Right lobe of liver (tissue), 6 donors: ENCODE results near the gene QPCT. TPM values are rescaled to one million over a fixed set of nuclear protein-coding genes. Genes with fewer than 3 reads are reported as not detected.

Experiments used
- ATAC-seq, 4 donors: fragments of 200-7000 bp; cut with Tn5 transposase; one replicate each; pipeline ENCODE4 v1.9.1; 2020; ENCODE audit warnings: mild to moderate bottlenecking in 4 of 4, moderate library complexity in 4 of 4
- DNase-seq, 3 donors: peaks; one replicate each; pipeline ENCODE4 v3.0.0-alpha.2; 2020
- H3K27ac ChIP-seq, 3 donors: fragments of 200-600 bp; one replicate each; pipeline ENCODE4 v1.8.0; 2022
- H3K27me3 ChIP-seq, 2 donors: fragments of 200-600 bp; one replicate each; pipeline ENCODE4 v1.8.0; 2022
- H3K36me3 ChIP-seq, 4 donors: fragments of 200-600 bp; sonication (generic) in 1 of 4; one replicate each; pipeline versions ENCODE4 v1.5.1 to v1.8.0; 2017 to 2022; ENCODE audit warnings: control low read depth in 1 of 4
- H3K4me1 ChIP-seq, 4 donors: fragments of 200-600 bp; sonication (generic) in 1 of 4; one replicate each; pipeline versions ENCODE4 v1.5.1 to v1.8.0; 2017 to 2022; ENCODE audit warnings: control low read depth in 1 of 4
- H3K4me3 ChIP-seq, 3 donors: fragments of 200-600 bp; one replicate each; pipeline ENCODE4 v1.8.0; 2022
- H3K9me3 ChIP-seq, 4 donors: fragments of 200-600 bp; sonication (generic) in 1 of 4; one replicate each; pipeline versions ENCODE4 v1.5.1 to v1.8.0; 2017 to 2022; ENCODE audit warnings: control low read depth in 1 of 4
- POLR2A ChIP-seq: fragments of 450-650 bp; IDR thresholded peaks from one replicate; pipeline ENCODE4 v1.6.1; 2017; ENCODE audit warnings: antibody characterized with exemption, mild to moderate bottlenecking
- WGBS: methylation state at CpG from one replicate; pipeline ENCODE4 v1.1.6; 2018; ENCODE audit warnings: low coverage, low lambda C conversion rate; ENCODE audit not compliant: insufficient coverage; ENCODE audit errors: missing lambda C conversion rate; 5-methylcytosine and 5-hydroxymethylcytosine counted together
- intact Hi-C, 2 donors: fragments of 100-400 bp; cut with DNase I; formaldehyde crosslinking; loops; one replicate each; pipeline versions ENCODE4 v1.11.2 to v1.14.1; 2022
- total RNA-seq, 6 experiments: library from RNA; depleted of rRNA in 2 of 6; stranded (reverse); fragments of >200 nt in 2 of 6; fragmentation: NEBNext Ultra II Directional in 3 of 6; extraction: Animal tissue kit (Norgen Biotek cat#: 25700) in 3 of 6; gene quantifications; one replicate each; pipeline versions ENCODE4 v1.1.0 to v1.2.4, GENCODE V29; 2016 to 2023
- TF ChIP-seq, protein P1 (sequence below), 4 donors: fragments of 200-600 bp in 3 of 4; fragments of 450-650 bp in 1 of 4; IDR thresholded peaks; one replicate each; pipeline versions ENCODE4 v1.5.1 to v1.8.0; 2016 to 2022; ENCODE audit warnings: antibody characterized with exemption in 4 of 4, mild to moderate bottlenecking in 2 of 4
- donor health status: DM: no; HTN: yes; CAD: no.
- donor health status: DM: no; HTN: no; CAD: no.
- donor health status: DM: no; HTN: no; CAD: no.
- donor health status: DM: no; HTN: yes; CAD: no.
- donor health status: DM: no; HTN: yes; CAD: no.

The QPCT gene
- total RNA-seq, 6 experiments from 2014 or later = 0.55 to 1.5 (median 1.1) TPM

DNA sequence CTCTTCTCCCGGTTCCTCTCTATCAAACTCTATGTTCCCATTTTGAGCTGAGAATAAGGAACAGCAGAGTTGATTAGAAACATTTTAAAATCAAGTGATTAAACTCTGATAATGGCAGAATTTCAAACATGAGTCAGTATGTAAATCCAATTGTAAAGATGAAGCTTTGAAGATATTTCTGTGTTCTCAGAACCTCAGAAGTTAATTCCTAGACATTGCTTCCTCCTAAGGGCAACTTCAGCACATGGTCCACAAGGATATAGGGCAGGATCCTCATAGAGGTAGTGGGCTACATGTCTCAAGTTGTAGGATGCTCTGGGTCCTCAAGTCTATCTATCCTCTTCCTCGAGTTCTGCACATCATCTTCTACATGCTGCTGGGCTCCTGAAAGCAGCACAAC lies 46.3 kb downstream of the QPCT start:
- ATAC-seq = no peak
- TF ChIP-seq, protein P1, sequence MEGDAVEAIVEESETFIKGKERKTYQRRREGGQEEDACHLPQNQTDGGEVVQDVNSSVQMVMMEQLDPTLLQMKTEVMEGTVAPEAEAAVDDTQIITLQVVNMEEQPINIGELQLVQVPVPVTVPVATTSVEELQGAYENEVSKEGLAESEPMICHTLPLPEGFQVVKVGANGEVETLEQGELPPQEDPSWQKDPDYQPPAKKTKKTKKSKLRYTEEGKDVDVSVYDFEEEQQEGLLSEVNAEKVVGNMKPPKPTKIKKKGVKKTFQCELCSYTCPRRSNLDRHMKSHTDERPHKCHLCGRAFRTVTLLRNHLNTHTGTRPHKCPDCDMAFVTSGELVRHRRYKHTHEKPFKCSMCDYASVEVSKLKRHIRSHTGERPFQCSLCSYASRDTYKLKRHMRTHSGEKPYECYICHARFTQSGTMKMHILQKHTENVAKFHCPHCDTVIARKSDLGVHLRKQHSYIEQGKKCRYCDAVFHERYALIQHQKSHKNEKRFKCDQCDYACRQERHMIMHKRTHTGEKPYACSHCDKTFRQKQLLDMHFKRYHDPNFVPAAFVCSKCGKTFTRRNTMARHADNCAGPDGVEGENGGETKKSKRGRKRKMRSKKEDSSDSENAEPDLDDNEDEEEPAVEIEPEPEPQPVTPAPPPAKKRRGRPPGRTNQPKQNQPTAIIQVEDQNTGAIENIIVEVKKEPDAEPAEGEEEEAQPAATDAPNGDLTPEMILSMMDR (IDR thresholded peaks at IDR 0.05) = no peak
- TF ChIP-seq POLR2A = no peak
- no peak for DNase-seq
- no peaks in the 10 kb centered on the region for H3K9me3 ChIP-seq
- intact Hi-C loops = no loop called here
- no peaks in the 10 kb centered on the region for H3K27me3 ChIP-seq
- no peaks in the 10 kb centered on the region for H3K4me1 ChIP-seq
- WGBS = 48% methylated on average over 2 of the region's 2 CpGs
- H3K36me3 ChIP-seq = no peaks in the 10 kb centered on the region
- H3K27ac ChIP-seq = no peak overlapping the region
- H3K4me3 ChIP-seq = no peak overlapping the region

- 95% methylated on average over 4 of the region's 8 CpGs for WGBS
- intact Hi-C loops = no loop called here
- TF ChIP-seq POLR2A = no peak
- TF ChIP-seq, protein P1 (IDR thresholded peaks at IDR 0.05) = no peak
Measured at GRCh38 chr2:37391711-37392110, 47.3 kb downstream of the QPCT start.

DNA sequence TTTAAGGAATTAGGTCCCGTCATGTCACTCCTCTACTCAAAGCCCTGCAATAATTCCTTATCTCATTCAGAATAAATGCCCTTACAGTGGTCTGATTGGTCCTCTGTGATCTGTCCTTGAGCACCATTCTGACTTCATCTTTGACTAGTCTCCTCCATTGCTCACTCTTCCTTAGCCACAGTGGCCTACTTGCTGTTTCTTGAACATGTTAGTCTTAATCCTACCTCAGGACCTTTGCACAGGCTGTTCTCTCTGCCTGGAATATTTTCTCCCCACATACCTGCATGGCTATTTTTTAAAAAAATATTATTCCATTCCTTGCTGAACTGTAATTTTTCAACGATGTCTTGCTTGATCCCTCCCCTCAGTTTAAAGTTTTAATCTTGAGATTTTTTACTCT lies 48.0 kb downstream of the QPCT start:
- H3K4me3 ChIP-seq = no peak overlapping the region
- DNase-seq = no peak
- no peaks in the 10 kb centered on the region for H3K4me1 ChIP-seq
- no peaks in the 10 kb centered on the region for H3K36me3 ChIP-seq
- intact Hi-C loops = no loop called here
- no peak for ATAC-seq
- TF ChIP-seq POLR2A = no peak
- TF ChIP-seq, protein P1 (IDR thresholded peaks at IDR 0.05) = no peak
- H3K27ac ChIP-seq = no peak overlapping the region
- 96% methylated on average over 2 of the region's 2 CpGs for WGBS
- no peaks in the 10 kb centered on the region for H3K27me3 ChIP-seq
- no peaks in the 10 kb centered on the region for H3K9me3 ChIP-seq

More at GRCh38 chr2:37391711-37392110, 47.3 kb downstream of the QPCT start:
- ATAC-seq (no peak), DNase-seq (no peak)
- Histone ChIP-seq H3K36me3 (no peaks in the 10 kb centered on the region), H3K9me3 (no peaks in the 10 kb centered on the region), H3K27ac (no peak overlapping the region), H3K4me3 (no peak overlapping the region), H3K4me1 (no peaks in the 10 kb centered on the region), H3K27me3 (no peaks in the 10 kb centered on the region)

DNA sequence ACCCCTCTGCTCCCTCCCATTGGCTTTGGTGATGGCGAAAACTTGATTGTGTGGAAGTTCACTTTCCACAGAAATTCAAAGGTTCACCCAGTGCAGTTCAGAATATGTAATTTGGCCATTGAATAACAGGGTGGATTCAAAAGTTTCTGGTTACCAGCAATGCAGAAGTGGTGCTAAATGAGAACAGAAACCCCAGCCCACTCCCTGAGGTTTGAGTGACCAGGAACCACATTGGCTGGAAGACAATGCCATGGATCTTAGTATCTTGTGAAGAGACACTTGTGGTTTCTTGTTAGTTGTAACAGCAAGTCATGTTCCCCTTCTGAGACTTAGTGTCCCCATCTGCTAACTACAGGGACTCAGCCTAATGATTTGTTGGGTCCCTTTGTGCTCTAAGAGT lies 49.8 kb downstream of the QPCT start:
- Histone ChIP-seq H3K27me3 (no peaks in the 10 kb centered on the region), H3K9me3 (no peaks in the 10 kb centered on the region), H3K27ac (no peak overlapping the region), H3K4me1 (no peaks in the 10 kb centered on the region), H3K36me3 (no peaks in the 10 kb centered on the region), H3K4me3 (no peak overlapping the region)
- WGBS = 50% methylated on average over 1 of the region's 1 CpG
- no peak for DNase-seq
- no peak for TF ChIP-seq POLR2A
- TF ChIP-seq, protein P1 (IDR thresholded peaks at IDR 0.05) = no peak
- peak in 1 of 4 donors; percentile 20 for ATAC-seq
- intact Hi-C loops = no loop called here
